Neutrophil (primary cell): ENCODE data around the gene UBXN11.
A peak's percentile ranks its signal among the peaks of the same experiment; 100 is the strongest.

ENCODE experiments used
- H3K27ac ChIP-seq: fragments of 200-600 bp; sonication (generic); 2 replicates; pipeline ENCODE4 v1.5.1; 2016; ENCODE audit warnings: mild to moderate bottlenecking, moderate library complexity
- H3K27me3 ChIP-seq: fragments of 200-600 bp; sonication (generic); 2 replicates; pipeline ENCODE4 v1.6.0; 2016; ENCODE audit warnings: mild to moderate bottlenecking
- H3K36me3 ChIP-seq: fragments of 200-600 bp; sonication (generic); 2 replicates; pipeline ENCODE4 v1.5.1; 2017
- H3K4me1 ChIP-seq, 2 experiments: fragments of 200-600 bp in 1 of 2; sonication (generic) in 1 of 2; 1 replicate in 1 of 2; 2 replicates in 1 of 2; pipeline versions ENCODE4 v1.5.1 to v1.6.1; 2013 to 2016; ENCODE audit warnings: low read depth in 1 of 2, low read length in 1 of 2, mild to moderate bottlenecking in 1 of 2, moderate library complexity in 1 of 2; ENCODE audit not compliant: control insufficient read depth in 1 of 2, insufficient read depth in 1 of 2
- H3K4me3 ChIP-seq, 2 experiments: fragments of 200-600 bp in 1 of 2; sonication (generic) in 1 of 2; 1 replicate in 1 of 2; 2 replicates in 1 of 2; pipeline ENCODE4 v1.5.1; 2013 to 2016; ENCODE audit warnings: low read depth in 1 of 2, low read length in 1 of 2, mild to moderate bottlenecking in 1 of 2, moderate library complexity in 1 of 2
- H3K9me3 ChIP-seq: fragments of 200-600 bp; sonication (generic); 2 replicates; pipeline ENCODE4 v1.5.1; 2016
- CTCF ChIP-seq: fragments of 200-600 bp; sonication (generic); IDR thresholded peaks from 2 replicates; pipeline ENCODE4 v1.5.1; 2016; ENCODE audit warnings: antibody characterized with exemption

Gene UBXN11, protein sequence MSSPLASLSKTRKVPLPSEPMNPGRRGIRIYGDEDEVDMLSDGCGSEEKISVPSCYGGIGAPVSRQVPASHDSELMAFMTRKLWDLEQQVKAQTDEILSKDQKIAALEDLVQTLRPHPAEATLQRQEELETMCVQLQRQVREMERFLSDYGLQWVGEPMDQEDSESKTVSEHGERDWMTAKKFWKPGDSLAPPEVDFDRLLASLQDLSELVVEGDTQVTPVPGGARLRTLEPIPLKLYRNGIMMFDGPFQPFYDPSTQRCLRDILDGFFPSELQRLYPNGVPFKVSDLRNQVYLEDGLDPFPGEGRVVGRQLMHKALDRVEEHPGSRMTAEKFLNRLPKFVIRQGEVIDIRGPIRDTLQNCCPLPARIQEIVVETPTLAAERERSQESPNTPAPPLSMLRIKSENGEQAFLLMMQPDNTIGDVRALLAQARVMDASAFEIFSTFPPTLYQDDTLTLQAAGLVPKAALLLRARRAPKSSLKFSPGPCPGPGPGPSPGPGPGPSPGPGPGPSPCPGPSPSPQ

GRCh38 chr1:26306290-26307229 lies at the start of gene UBXN11:
Gene UBXN11, minus strand, starts transcription at chr1:26306636. Its CDS starts 3,753 bp downstream, at chr1:26302883.
- TF ChIP-seq CTCF, result peak; percentile 29
- peak within 1 kb of the TSS; percentile 91 for H3K27ac ChIP-seq
- H3K4me1 ChIP-seq, result peaks cover 50 to 52% of the 10 kb centered on the region in 2 experiments

DNA sequence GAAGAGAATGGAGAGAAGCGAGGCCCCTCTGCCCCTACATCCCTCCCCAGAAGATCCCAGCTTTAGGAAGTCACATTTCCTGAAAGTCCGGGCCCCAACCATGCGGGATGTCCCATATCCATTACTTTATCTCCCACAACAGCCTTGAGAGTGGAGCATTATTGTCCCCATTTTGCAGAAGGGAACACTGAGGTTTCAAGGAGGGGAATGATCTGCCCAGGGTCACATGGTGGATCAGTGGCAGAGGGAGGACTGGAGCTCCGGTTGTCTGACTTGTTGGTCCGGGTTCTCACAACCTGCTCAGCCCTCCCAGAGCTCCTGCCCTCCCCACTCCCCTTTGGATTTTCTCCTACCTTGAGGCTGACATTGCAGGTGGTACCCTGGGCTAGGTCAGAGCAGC lies 49.7 kb upstream of the UBXN11 start:
- Histone ChIP-seq H3K36me3 (no peaks in the 10 kb centered on the region), H3K27me3 (peaks cover 59% of the 10 kb centered on the region), H3K27ac (no peak overlapping the region), H3K4me3 (no peak overlapping the region), H3K9me3 (no peaks in the 10 kb centered on the region), H3K4me1 (peaks cover 2 to 15% of the 10 kb centered on the region in 2 experiments)
- no peak for TF ChIP-seq CTCF

More at GRCh38 chr1:26306290-26307229, at the start of gene UBXN11:
- Histone ChIP-seq H3K4me3 (peak within 1 kb of the TSS; percentile 82 to 89), H3K9me3 (no peaks in the 10 kb centered on the region), H3K27me3 (no peaks in the 10 kb centered on the region), H3K36me3 (no peaks in the 10 kb centered on the region)

- no peaks in the 10 kb centered on the region for H3K9me3 ChIP-seq
- peaks cover 48% of the 10 kb centered on the region for H3K27me3 ChIP-seq
- no peak overlapping the region for H3K4me3 ChIP-seq
- no peak overlapping the region for H3K27ac ChIP-seq
- no peak for TF ChIP-seq CTCF
- H3K36me3 ChIP-seq, result no peaks in the 10 kb centered on the region
- H3K4me1 ChIP-seq, result peaks cover 0 to 7% of the 10 kb centered on the region in 2 experiments
Measured at GRCh38 chr1:26354972-26355371, 48.5 kb upstream of the UBXN11 start.

DNA sequence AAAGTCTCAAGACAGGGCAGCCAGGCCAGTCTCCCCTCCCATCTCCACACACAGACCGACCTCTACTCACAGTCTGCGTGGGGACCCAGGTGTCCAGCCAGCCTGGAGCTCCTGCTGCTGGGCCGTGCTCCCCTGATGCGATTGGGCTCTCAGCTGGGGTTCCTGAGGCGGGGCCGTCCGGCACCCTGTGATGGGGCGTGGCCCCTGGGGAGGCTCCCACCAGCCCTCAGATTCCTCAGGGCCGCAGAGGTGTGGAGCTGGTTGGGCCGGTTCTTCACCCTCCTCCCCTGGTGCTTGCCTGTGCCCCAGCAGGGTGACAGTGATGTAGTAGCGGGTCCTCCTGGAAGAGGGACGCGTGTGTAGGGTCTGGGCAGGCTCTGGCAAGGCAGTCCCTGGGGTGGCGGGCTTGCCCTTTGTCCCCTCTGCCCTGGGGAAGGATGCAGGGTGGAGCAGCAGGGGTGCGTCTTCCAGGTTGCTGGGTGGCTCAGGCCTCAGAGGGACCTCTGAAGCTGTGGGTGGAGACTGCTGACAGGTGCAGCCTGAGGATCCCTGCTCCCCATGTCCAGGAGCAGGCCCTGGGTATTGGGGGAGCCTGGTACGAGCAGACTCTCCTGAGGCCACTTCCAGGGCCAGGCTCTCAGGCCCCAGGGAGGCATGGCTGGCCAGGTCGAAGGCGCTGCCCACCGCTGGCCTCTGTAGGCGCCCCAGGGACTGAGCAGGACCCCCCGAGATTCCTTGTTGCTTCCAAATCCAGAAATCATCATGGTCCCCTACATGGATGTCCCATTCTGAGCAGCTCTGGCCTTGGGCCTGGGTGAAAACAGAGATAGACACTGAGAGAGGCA lies 47.8 kb upstream of the UBXN11 start, which contains the start of gene CRYBG2:
CRYBG2 (minus strand) TSS at position 155 of the 845 bp plus-strand sequence. CDS start 7,473 bp downstream, outside the sequence.
- H3K4me1 ChIP-seq, result peaks cover 0 to 5% of the 10 kb centered on the region in 2 experiments
- TF ChIP-seq CTCF, result no peak
- H3K36me3 ChIP-seq, result no peaks in the 10 kb centered on the region
- peaks cover 40% of the 10 kb centered on the region for H3K27me3 ChIP-seq
- H3K4me3 ChIP-seq, result no peak within 1 kb of the TSS
- H3K9me3 ChIP-seq, result no peaks in the 10 kb centered on the region
- H3K27ac ChIP-seq, result no peak within 1 kb of the TSS
